Trophoblast cell (in vitro differentiated cells and primary cell): ENCODE results near the gene ST14.

ENCODE experiments used
- DNase-seq, 2 donors: peaks; one replicate each; pipeline ENCODE4 v3.0.0-alpha.2; 2016
- H2AFZ ChIP-seq: 2 replicates; pipeline ENCODE4 v1.6.1; 2013; ENCODE audit warnings: low read length, moderate library complexity, mild to moderate bottlenecking; ENCODE audit not compliant: insufficient read depth, poor library complexity
- H2AK5ac ChIP-seq: 2 replicates; pipeline ENCODE4 v1.6.1; 2013; ENCODE audit warnings: mild to moderate bottlenecking, low read length
- H2BK120ac ChIP-seq: 2 replicates; pipeline ENCODE4 v1.6.1; 2013; ENCODE audit warnings: low read length, mild to moderate bottlenecking, moderate library complexity; ENCODE audit not compliant: insufficient read depth, poor library complexity
- H2BK12ac ChIP-seq: 2 replicates; pipeline ENCODE4 v1.6.1; 2013; ENCODE audit warnings: mild to moderate bottlenecking, low read length, moderate library complexity
- H2BK5ac ChIP-seq: 2 replicates; pipeline ENCODE4 v1.6.1; 2013; ENCODE audit warnings: low read length, low read depth, moderate library complexity, mild to moderate bottlenecking; ENCODE audit not compliant: poor library complexity
- H3K14ac ChIP-seq: 2 replicates; pipeline ENCODE4 v1.6.1; 2013; ENCODE audit warnings: mild to moderate bottlenecking, low read length
- H3K18ac ChIP-seq: 2 replicates; pipeline ENCODE4 v1.6.1; 2013; ENCODE audit warnings: mild to moderate bottlenecking, low read length
- H3K23ac ChIP-seq: 2 replicates; pipeline ENCODE4 v1.6.1; 2013; ENCODE audit warnings: low read length
- H3K27ac ChIP-seq: 2 replicates; pipeline ENCODE4 v1.5.1; 2013; ENCODE audit warnings: low read depth, mild to moderate bottlenecking, inconsistent platforms, low read length, moderate library complexity
- H3K27me3 ChIP-seq: 2 replicates; pipeline ENCODE4 v1.6.1; 2013; ENCODE audit warnings: inconsistent platforms, mild to moderate bottlenecking, low read length, moderate library complexity; ENCODE audit not compliant: insufficient read depth
- H3K36me3 ChIP-seq, 2 experiments: 1 replicate in 1 of 2; 2 replicates in 1 of 2; pipeline ENCODE4 v1.6.1; 2013; ENCODE audit warnings: low read length in 2 of 2, mild to moderate bottlenecking in 2 of 2, moderate library complexity in 1 of 2; ENCODE audit not compliant: insufficient read depth in 2 of 2, control insufficient read depth in 1 of 2
- H3K4ac ChIP-seq: 2 replicates; pipeline ENCODE4 v1.6.1; 2013; ENCODE audit warnings: low read depth, mild to moderate bottlenecking, low read length, moderate library complexity
- H3K4me1 ChIP-seq, 2 experiments: 1 replicate in 1 of 2; 2 replicates in 1 of 2; pipeline ENCODE4 v1.6.1; 2013; ENCODE audit warnings: low read length in 2 of 2, mild to moderate bottlenecking in 2 of 2, moderate library complexity in 1 of 2; ENCODE audit not compliant: insufficient read depth in 2 of 2, control insufficient read depth in 1 of 2
- H3K4me2 ChIP-seq: 2 replicates; pipeline ENCODE4 v1.6.1; 2013; ENCODE audit warnings: inconsistent platforms, mild to moderate bottlenecking, low read length, moderate library complexity
- H3K4me3 ChIP-seq: 2 replicates; pipeline ENCODE4 v1.5.1; 2013; ENCODE audit warnings: mild to moderate bottlenecking, low read depth, low read length, inconsistent platforms
- H3K79me1 ChIP-seq: one replicate; pipeline ENCODE4 v1.6.1; 2013; ENCODE audit warnings: low read length
- H3K79me2 ChIP-seq: 2 replicates; pipeline ENCODE4 v1.6.1; 2013; ENCODE audit warnings: low read length, mild to moderate bottlenecking; ENCODE audit not compliant: control insufficient read depth, insufficient read depth, poor library complexity
- H3K9ac ChIP-seq: 2 replicates; pipeline ENCODE4 v1.6.1; 2013; ENCODE audit warnings: mild to moderate bottlenecking, low read length
- H3K9me3 ChIP-seq: 2 replicates; pipeline ENCODE4 v1.6.1; 2013; ENCODE audit warnings: low read depth, mild to moderate bottlenecking, control low read depth, inconsistent platforms, low read length; ENCODE audit not compliant: insufficient read depth
- H4K12ac ChIP-seq: 2 replicates; pipeline ENCODE4 v1.6.1; 2013; ENCODE audit warnings: low read depth, mild to moderate bottlenecking, low read length, moderate library complexity
- H4K8ac ChIP-seq: 2 replicates; pipeline ENCODE4 v1.6.1; 2013; ENCODE audit warnings: low read depth, mild to moderate bottlenecking, low read length, moderate library complexity
- H4K91ac ChIP-seq: one replicate; pipeline ENCODE4 v1.6.1; 2013; ENCODE audit warnings: low read depth, mild to moderate bottlenecking, low read length, moderate library complexity
- WGBS: extraction: QIAGEN DNeasy Blood & Tissue Kit; methylation state at CpG from one replicate; pipeline ENCODE4 v1.1.7; 2013; ENCODE audit warnings: missing lambda C conversion rate; ENCODE audit not compliant: insufficient read length, insufficient coverage; ENCODE audit errors: extremely low coverage; 5-methylcytosine and 5-hydroxymethylcytosine counted together

The ST14 gene

GRCh38 chr11:130124096-130124495 lies 35.5 kb upstream of the ST14 start:
- peak; percentile 51 to 65 for DNase-seq
- H3K23ac ChIP-seq: no peak overlapping the region
- H3K4me1 ChIP-seq: peaks cover 7 to 9% of the 10 kb centered on the region in 2 experiments
- H3K79me2 ChIP-seq: no peaks in the 10 kb centered on the region
- H3K4me3 ChIP-seq: no peak overlapping the region
- no peak overlapping the region for H3K27ac ChIP-seq
- H2BK5ac ChIP-seq: no peak overlapping the region
- H3K4ac ChIP-seq: no peak overlapping the region
- H4K8ac ChIP-seq: no peak overlapping the region
- WGBS: no CpG with 5 or more reads among the region's 4 CpGs
- no peak overlapping the region for H4K91ac ChIP-seq
- H2BK120ac ChIP-seq: no peak overlapping the region
- no peak overlapping the region for H3K4me2 ChIP-seq
- no peak overlapping the region for H3K18ac ChIP-seq
- H2AFZ ChIP-seq: no peak overlapping the region
- H3K14ac ChIP-seq: no peak overlapping the region
- no peaks in the 10 kb centered on the region for H3K79me1 ChIP-seq
- H3K9me3 ChIP-seq: no peaks in the 10 kb centered on the region
- H2AK5ac ChIP-seq: no peak overlapping the region
- no peak overlapping the region for H4K12ac ChIP-seq
- H3K36me3 ChIP-seq: peaks cover 18 to 53% of the 10 kb centered on the region in 2 experiments
- no peak overlapping the region for H2BK12ac ChIP-seq
- H3K9ac ChIP-seq: no peak overlapping the region
- H3K27me3 ChIP-seq: no peaks in the 10 kb centered on the region

- Histone ChIP-seq H2BK120ac (no peak overlapping the region), H2BK5ac (no peak overlapping the region), H3K4ac (no peak overlapping the region), H3K4me2 (no peak overlapping the region), H4K91ac (no peak overlapping the region), H2BK12ac (no peak overlapping the region), H3K18ac (no peak overlapping the region), H3K23ac (no peak overlapping the region), H3K27ac (no peak overlapping the region), H2AFZ (no peak overlapping the region), H3K27me3 (no peaks in the 10 kb centered on the region), H3K79me2 (no peaks in the 10 kb centered on the region), H2AK5ac (no peak overlapping the region), H3K4me1 (peaks cover 7 to 9% of the 10 kb centered on the region in 2 experiments), H3K14ac (no peak overlapping the region), H3K36me3 (peaks cover 22 to 51% of the 10 kb centered on the region in 2 experiments), H3K9me3 (no peaks in the 10 kb centered on the region), H4K8ac (no peak overlapping the region), H3K79me1 (no peaks in the 10 kb centered on the region), H3K9ac (no peak overlapping the region), H4K12ac (no peak overlapping the region), H3K4me3 (no peak overlapping the region)
- DNase-seq: no peak
- no CpG with 5 or more reads among the region's 4 CpGs for WGBS
These were observed 33.9 kb upstream of the ST14 start for GRCh38 chr11:130125638-130126037.

GRCh38 chr11:130126516-130126915 lies 33.1 kb upstream of the ST14 start:
- Histone ChIP-seq H3K4ac (no peak overlapping the region), H2BK12ac (no peak overlapping the region), H3K36me3 (peaks cover 30 to 58% of the 10 kb centered on the region in 2 experiments), H3K79me1 (no peaks in the 10 kb centered on the region), H2BK120ac (no peak overlapping the region), H3K9ac (no peak overlapping the region), H2AK5ac (no peak overlapping the region), H4K91ac (no peak overlapping the region), H4K8ac (no peak overlapping the region), H3K4me3 (no peak overlapping the region), H2BK5ac (no peak overlapping the region), H3K23ac (no peak overlapping the region), H3K18ac (no peak overlapping the region), H2AFZ (no peak overlapping the region), H3K4me1 (peaks cover 7 to 9% of the 10 kb centered on the region in 2 experiments), H3K27ac (no peak overlapping the region), H3K14ac (no peak overlapping the region), H3K4me2 (no peak overlapping the region), H3K9me3 (no peaks in the 10 kb centered on the region), H3K79me2 (no peaks in the 10 kb centered on the region), H3K27me3 (no peaks in the 10 kb centered on the region), H4K12ac (no peak overlapping the region)
- no peak for DNase-seq
- WGBS: no CpG with 5 or more reads among the region's 5 CpGs

GRCh38 chr11:130127509-130127908 lies 32.1 kb upstream of the ST14 start:
- Histone ChIP-seq H3K27ac (no peak overlapping the region), H2BK5ac (no peak overlapping the region), H3K36me3 (peaks cover 30 to 54% of the 10 kb centered on the region in 2 experiments), H3K27me3 (no peaks in the 10 kb centered on the region), H3K4ac (no peak overlapping the region), H4K12ac (no peak overlapping the region), H3K14ac (no peak overlapping the region), H4K8ac (no peak overlapping the region), H3K79me2 (no peaks in the 10 kb centered on the region), H2AFZ (no peak overlapping the region), H3K4me2 (no peak overlapping the region), H3K79me1 (no peaks in the 10 kb centered on the region), H2AK5ac (no peak overlapping the region), H3K4me1 (peaks cover 7 to 9% of the 10 kb centered on the region in 2 experiments), H3K18ac (no peak overlapping the region), H2BK12ac (no peak overlapping the region), H3K9ac (no peak overlapping the region), H2BK120ac (no peak overlapping the region), H3K23ac (no peak overlapping the region), H3K4me3 (no peak overlapping the region), H3K9me3 (no peaks in the 10 kb centered on the region), H4K91ac (no peak overlapping the region)
- WGBS: no CpG with 5 or more reads among the region's 4 CpGs
- no peak for DNase-seq
